GM13976 (cell line): ENCODE data around the gene WWP2.
"Not testable (repeated sequence)": the region's sequence is repeated elsewhere in the genome, so short reads cannot be mapped to it uniquely, and the experiment has no call there.

Experiments
- DNase-seq: peaks from one replicate; pipeline ENCODE4 v3.0.0; 2012; ENCODE audit warnings: low spot score
- in situ Hi-C: fragments of 300-500 bp; cut with MboI; formaldehyde crosslinking; loops from one replicate; pipeline ENCODE4 v1.12.0; 2022; ENCODE audit warnings: low sequenced_read_pairs, mixed read lengths, inconsistent platforms; ENCODE audit not compliant: unreplicated experiment
- TF ChIP-seq, protein P1 (sequence below): IDR thresholded peaks from 2 replicates; pipeline ENCODE4 v1.5.1; 2012; ENCODE audit warnings: borderline replicate concordance, mild to moderate bottlenecking; ENCODE audit not compliant: insufficient read depth; ENCODE audit errors: extremely low read depth, missing control alignments, control extremely low read depth

Gene WWP2

DNA sequence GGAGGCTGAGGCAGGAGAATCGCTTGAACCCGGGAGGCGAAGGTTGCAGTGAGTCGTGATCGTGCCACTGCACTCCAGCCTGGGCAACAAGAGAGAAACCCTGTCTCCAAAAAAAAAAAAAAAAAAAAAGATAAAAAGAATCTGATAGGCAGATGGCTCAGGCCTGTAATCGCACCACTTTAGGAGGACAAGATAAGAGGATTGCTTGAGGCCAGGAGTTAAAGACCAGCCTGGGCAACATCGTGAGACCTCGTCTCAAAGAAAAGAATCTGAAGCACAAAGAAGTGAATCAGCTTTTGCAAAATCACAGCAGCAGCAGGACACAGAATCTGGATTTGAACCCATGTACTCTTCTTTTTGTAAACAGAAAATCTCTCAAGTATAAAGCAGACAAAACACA lies 15.0 kb upstream of the WWP2 start:
- no peak for DNase-seq
- in situ Hi-C loops, result no loop called here
- TF ChIP-seq, protein P1, sequence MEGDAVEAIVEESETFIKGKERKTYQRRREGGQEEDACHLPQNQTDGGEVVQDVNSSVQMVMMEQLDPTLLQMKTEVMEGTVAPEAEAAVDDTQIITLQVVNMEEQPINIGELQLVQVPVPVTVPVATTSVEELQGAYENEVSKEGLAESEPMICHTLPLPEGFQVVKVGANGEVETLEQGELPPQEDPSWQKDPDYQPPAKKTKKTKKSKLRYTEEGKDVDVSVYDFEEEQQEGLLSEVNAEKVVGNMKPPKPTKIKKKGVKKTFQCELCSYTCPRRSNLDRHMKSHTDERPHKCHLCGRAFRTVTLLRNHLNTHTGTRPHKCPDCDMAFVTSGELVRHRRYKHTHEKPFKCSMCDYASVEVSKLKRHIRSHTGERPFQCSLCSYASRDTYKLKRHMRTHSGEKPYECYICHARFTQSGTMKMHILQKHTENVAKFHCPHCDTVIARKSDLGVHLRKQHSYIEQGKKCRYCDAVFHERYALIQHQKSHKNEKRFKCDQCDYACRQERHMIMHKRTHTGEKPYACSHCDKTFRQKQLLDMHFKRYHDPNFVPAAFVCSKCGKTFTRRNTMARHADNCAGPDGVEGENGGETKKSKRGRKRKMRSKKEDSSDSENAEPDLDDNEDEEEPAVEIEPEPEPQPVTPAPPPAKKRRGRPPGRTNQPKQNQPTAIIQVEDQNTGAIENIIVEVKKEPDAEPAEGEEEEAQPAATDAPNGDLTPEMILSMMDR, result no peak

DNA sequence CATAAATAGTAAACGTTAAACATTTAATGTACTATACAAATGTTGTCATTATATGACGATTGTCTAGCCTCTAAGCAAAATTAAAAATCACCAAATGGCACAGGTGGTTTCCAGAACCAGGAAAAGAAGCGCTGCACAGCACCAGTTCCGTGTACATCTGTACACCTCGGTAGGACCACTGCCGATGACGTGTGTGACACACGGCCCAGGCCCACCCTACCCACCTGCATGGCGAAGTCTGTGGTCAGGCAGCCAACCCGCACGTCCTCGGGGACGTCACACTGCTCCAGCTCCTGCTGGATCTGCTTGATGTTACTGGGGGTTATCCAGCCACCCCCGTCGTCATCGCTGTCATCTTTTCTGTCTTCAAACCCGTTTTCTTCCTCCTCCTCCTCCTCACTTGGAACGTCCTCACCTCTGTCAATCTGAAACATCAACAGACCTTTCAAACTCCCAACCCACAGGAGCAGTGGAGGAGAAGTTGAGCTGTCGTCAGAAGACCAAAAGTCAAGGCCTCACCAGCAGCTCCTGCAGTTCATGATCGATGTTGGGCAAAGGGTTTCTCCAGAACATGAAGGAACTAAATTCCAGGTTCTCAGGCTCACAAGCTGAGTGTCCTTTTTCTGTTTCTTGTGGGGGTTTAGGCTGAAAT lies 13.3 kb upstream of the WWP2 start:
- in situ Hi-C loops, result no loop called here
- no peak for DNase-seq
- TF ChIP-seq, protein P1, result no peak

DNA sequence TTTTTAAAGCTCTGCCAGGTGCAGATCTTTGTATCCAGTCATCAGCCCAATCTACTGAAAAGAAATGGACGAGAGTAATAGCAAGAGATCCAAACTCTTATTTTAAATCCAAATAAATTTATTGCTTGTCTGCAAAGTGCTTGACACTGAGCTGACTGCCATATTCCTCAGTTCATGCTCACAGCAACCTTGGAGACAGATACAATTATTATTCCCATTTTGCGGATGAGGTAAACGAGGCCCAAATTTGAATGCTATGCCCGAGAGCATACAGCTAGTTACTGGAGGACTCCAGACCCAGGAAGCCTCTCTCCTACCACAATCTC lies 8.0 kb upstream of the WWP2 start:
- in situ Hi-C loops, result no loop called here
- no peak for DNase-seq
- TF ChIP-seq, protein P1, result no peak

DNA sequence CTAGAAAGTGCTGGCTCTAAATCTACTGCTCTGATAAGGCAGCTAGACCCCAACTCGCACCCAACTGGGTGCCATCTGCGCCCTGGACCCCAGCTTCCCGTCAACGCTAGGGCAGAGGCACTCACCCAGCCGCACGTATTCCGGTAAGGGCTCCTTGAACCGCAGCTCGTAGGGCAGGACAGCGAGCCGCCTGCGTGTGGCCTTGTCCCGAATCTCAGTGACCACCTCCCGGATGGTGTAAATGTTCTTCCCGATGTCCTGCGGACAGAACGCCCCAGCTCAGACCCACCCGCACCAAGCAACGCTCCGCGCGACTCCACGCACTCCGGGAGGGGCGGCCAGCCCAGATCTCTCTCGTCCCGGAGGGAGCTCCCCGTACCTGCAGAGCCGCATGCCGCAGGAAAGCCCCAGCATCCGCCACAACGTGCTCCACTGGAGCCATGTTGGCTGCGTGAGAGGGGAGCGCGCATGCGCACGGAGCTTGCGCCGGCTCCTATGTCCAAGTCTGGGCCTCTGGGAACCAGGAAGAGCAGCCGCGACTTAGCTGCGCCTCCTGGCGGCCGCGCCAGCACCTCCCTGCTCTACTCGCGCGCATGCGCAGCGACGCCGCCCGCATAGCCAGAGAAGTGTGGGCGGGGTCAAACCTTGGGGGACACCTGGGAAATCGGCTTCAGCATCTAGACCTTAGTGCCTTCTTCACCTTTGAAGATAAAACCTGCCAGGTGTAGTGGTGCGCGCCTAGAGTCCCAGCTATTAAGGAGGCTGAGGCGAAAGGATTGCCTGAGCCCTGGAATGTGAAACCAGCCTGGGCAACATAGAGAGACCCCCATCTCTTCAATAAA lies 7.4 kb upstream of the WWP2 start, which contains the start of gene NOB1:
NOB1 (minus strand) TSS at position 458 of the 842 bp plus-strand sequence; CDS start at position 442, 16 bp downstream.
- peak; percentile 95 for DNase-seq
- TF ChIP-seq, protein P1, result peak; percentile 97
- in situ Hi-C loops, result no loop called here

DNA sequence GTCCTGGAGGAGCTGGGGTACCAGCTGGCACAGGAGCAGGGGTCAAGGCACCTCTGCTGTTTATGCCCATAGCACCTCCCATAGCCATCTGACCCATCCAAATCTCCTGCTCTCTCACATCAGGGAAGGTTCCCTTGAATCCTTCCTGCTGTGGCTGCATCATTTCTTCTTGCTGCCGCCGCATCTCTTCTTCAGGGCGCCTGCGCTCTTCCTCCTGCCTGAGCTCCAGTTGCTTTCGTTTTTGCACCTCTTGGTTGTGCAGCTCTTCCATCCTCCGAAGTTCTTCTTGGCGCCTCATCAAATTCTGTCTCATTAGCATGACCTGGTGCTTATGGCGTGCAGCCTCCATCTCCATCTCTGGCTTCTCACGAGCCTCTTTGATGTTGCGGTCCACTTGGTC lies 5.4 kb upstream of the WWP2 start:
- TF ChIP-seq, protein P1, result no peak
- in situ Hi-C loops, result no loop called here
- DNase-seq, result no peak

DNA sequence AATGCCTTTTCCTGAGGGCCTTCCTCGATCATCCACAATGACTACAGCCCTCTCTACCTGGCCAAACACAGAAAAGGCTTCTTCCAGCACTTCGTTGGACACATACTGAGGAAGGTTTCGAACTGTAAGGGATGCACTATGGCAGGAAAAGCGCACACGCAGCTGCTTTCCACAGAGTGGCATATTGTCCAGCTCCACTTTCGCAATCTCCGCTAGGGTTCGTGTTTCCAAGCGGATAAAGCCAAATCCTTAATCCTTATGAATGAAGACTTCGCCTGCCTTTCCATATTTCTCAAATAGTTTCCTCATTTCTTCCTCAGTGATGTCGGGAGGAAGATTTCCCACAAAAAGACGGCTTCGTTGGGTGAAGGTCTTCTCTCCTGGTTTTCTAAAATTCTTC lies 4.8 kb upstream of the WWP2 start:
- in situ Hi-C loops, DNase-seq: not testable (repeated sequence)

DNA sequence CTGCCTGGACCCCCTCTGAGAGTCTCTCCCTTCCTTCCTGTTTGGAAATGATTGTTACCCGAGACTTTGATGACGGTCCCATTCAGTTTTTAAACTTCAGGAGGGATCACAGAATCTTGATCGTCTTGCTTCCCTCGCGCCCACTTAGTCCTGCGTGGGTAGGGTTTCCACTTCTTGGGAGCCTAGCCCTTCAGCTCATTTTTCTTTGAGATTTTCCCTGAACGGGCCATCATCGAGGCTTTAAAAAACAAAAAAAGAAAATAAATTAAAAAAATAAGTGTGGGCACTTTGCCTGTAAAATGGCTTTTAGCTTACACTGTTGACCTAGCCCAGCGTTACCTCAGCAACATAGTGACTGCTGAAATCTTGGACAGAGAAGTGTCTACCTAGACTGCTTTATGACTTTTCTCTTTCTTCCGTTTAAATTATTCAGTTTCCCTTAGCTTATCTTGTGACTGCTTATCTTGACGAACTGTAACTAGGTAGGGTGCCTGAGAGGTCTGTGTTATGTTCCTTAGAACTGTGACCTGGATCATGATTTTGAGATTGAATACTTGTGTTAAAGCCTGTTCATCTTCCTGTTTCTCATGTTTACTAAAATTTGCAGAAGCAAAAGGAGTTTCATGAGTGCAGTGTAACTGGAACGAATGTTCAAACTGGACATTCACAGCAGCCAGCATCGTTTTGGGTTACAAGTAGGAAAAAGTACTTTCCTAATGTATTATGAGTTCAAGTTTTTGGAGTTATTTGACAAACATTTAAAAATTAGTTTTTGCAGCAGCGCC lies 874 bp downstream of the WWP2 start:
- DNase-seq, result no peak
- TF ChIP-seq, protein P1, result no peak
- in situ Hi-C loops, result no loop called here
